OCI-LY1 (cell line): Measurements from ENCODE around the gene ARHGAP8.

Source experiments
- EZH2 ChIP-seq: fragments of 200-600 bp; sonication (generic), shearing (Covaris generic); IDR thresholded peaks from 2 replicates; pipeline ENCODE4 v1.8.0; 2017; ENCODE audit warnings: borderline replicate concordance, mixed run types, mild to moderate bottlenecking, antibody characterized with exemption, low read length, moderate library complexity, mixed read lengths
- TF ChIP-seq, protein P1 (sequence below): fragments of 200-600 bp; sonication (generic), shearing (Covaris generic); IDR thresholded peaks from 2 replicates; pipeline ENCODE4 v1.5.1; 2017; ENCODE audit warnings: mild to moderate bottlenecking, antibody characterized with exemption, low read length, moderate library complexity, mixed read lengths

DNA sequence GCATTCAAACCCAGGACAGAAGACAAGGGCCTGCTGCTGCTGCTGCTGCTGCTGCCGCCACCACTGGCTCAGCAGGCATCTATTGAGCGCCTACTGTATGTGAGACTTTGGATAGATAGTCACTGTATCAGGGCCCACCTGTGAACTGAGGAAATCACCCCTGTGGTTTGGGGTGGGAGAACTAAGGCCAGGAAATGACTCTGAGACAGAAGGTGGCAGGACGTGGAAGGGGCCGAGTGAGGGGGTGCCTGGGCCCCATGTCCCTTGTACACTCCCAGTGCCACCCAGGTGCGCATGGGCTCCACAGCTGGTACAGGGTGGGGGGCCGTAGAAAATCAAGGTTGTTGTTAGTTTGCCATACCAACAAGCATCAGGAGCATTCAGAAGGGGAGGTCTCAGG lies 50.6 kb downstream of the ARHGAP8 start:
- TF ChIP-seq, protein P1, sequence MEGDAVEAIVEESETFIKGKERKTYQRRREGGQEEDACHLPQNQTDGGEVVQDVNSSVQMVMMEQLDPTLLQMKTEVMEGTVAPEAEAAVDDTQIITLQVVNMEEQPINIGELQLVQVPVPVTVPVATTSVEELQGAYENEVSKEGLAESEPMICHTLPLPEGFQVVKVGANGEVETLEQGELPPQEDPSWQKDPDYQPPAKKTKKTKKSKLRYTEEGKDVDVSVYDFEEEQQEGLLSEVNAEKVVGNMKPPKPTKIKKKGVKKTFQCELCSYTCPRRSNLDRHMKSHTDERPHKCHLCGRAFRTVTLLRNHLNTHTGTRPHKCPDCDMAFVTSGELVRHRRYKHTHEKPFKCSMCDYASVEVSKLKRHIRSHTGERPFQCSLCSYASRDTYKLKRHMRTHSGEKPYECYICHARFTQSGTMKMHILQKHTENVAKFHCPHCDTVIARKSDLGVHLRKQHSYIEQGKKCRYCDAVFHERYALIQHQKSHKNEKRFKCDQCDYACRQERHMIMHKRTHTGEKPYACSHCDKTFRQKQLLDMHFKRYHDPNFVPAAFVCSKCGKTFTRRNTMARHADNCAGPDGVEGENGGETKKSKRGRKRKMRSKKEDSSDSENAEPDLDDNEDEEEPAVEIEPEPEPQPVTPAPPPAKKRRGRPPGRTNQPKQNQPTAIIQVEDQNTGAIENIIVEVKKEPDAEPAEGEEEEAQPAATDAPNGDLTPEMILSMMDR: no peak
- TF ChIP-seq EZH2: no peak
